Transverse colon (tissue), 1 donor: ENCODE results near the gene CACNA1A.

Source experiments
- EP300 ChIP-seq: sonication (generic); formaldehyde crosslinking; IDR thresholded peaks from one replicate; pipeline ENCODE4 v1.6.1; 2017; ENCODE audit warnings: antibody characterized with exemption, low read depth
- POLR2A ChIP-seq: fragments of 450-650 bp; IDR thresholded peaks from one replicate; pipeline ENCODE4 v1.6.1; 2016; ENCODE audit warnings: antibody characterized with exemption, mild to moderate bottlenecking, moderate library complexity

DNA sequence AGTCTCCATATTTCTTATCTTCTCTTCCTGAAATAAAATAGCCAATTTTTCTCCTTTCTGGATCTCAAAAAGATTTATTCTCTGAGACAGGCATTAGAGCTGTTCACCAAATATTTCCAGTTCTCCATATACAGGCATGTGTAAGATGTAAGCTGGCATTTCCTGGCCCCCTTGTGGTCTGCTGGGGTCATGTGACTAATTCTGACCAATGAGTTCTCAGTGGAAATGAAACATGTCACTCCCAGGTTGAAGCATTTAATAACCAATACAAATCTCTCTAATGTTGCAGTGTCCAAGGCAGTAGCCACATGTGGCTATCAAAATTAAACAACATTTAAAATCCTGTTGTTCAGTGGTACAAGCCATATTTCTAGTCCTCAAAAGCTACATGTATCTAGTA, 14.8 kb upstream of the CACNA1A start:
- TF ChIP-seq POLR2A = no peak
- no peak for TF ChIP-seq EP300
